HepG2 (cell line): ENCODE results near the gene FPGS. TPM values are rescaled to one million over a fixed set of nuclear protein-coding genes. Genes with fewer than 3 reads are reported as not detected.

Experiments used
- ATAC-seq: fragments of 200-7000 bp; cut with Tn5 transposase; 3 replicates; pipeline ENCODE4 v1.9.1; 2020; ENCODE audit warnings: mild to moderate bottlenecking, moderate library complexity
- BruUV-seq: library from RNA; stranded (reverse); fragments of 400-500 nt; replicated peaks from 2 replicates; lab custom pipeline; 2021; lab: Mats Ljungman, UMichigan
- CTCF ChIA-PET: fragments of 300-600 bp; formaldehyde crosslinking; extraction: SDS; loops from one replicate; lab custom pipeline; 2021; ENCODE audit warnings: low total read pairs, inconsistent platforms, low intra/inter-chr PET ratio; lab: Yijun Ruan, JAX
- POLR2A ChIA-PET: fragments of 350-600 bp; sonication (Branson Sonifier 250); formaldehyde crosslinking; loops from one replicate; lab custom pipeline; 2020; ENCODE audit warnings: antibody characterized with exemption, inconsistent platforms; lab: Yijun Ruan, JAX
- DNase-seq: peaks from one replicate; pipeline ENCODE4 v3.0.0-alpha.2; 2015; ENCODE audit warnings: low spot score
- FAIRE-seq: peaks from 3 replicates; lab custom pipeline; 2011; peaks lifted over from hg19 to GRCh38; lab: Jason Lieb, UNC
- H2AFZ ChIP-seq: one replicate; pipeline ENCODE4 v1.6.1; 2011; ENCODE audit warnings: low read length, inconsistent platforms
- H3K27ac ChIP-seq: fragments of 300-600 bp; 3 replicates; pipeline ENCODE4 v1.8.0; 2011; ENCODE audit warnings: mixed run types, mild to moderate bottlenecking, mixed read lengths, low read length, inconsistent platforms; ENCODE audit not compliant: insufficient read depth; ENCODE audit errors: extremely low read length
- H3K27me3 ChIP-seq, 2 experiments: fragments of 200-600 bp in 1 of 2; 2 replicates in 1 of 2; 3 replicates in 1 of 2; pipeline versions ENCODE4 v1.6.0 to v1.8.0; 2011; ENCODE audit warnings: low read length in 2 of 2, mild to moderate bottlenecking in 2 of 2, moderate library complexity in 2 of 2, inconsistent platforms in 1 of 2; ENCODE audit not compliant: insufficient read depth in 2 of 2, control insufficient read depth in 1 of 2
- H3K36me3 ChIP-seq, 2 experiments: fragments of 200-600 bp in 1 of 2; replicated peaks in 1 of 2; 2 replicates in 1 of 2; 3 replicates in 1 of 2; pipeline versions ENCODE4 v1.5.1 to v1.8.0; 2011; ENCODE audit warnings: low read length in 2 of 2, inconsistent platforms in 1 of 2; ENCODE audit not compliant: insufficient read depth in 2 of 2, control insufficient read depth in 1 of 2
- H3K4me1 ChIP-seq: 2 replicates; pipeline ENCODE4 v1.5.1; 2012; ENCODE audit warnings: low read length, inconsistent platforms; ENCODE audit not compliant: insufficient read depth
- H3K4me2 ChIP-seq: 2 replicates; pipeline ENCODE4 v1.6.0; 2011; ENCODE audit warnings: low read depth, low read length, inconsistent platforms
- H3K4me3 ChIP-seq, 3 experiments: fragments of 200-600 bp in 1 of 3; sonication (generic), shearing (Covaris generic) in 1 of 3; replicated peaks in 1 of 3; 2 replicates each; pipeline ENCODE4 v1.5.1; 2011 to 2016; ENCODE audit warnings: low read length in 3 of 3, inconsistent platforms in 2 of 3, low read depth in 2 of 3, mild to moderate bottlenecking in 2 of 3, control low read depth in 1 of 3, mixed read lengths in 1 of 3; ENCODE audit not compliant: insufficient read depth in 1 of 3
- H3K79me2 ChIP-seq: one replicate; pipeline ENCODE4 v1.6.1; 2011; ENCODE audit warnings: low read length, inconsistent platforms; ENCODE audit not compliant: insufficient read depth
- H3K9ac ChIP-seq: 2 replicates; pipeline ENCODE4 v1.6.0; 2011; ENCODE audit warnings: mild to moderate bottlenecking, low read depth, low read length, inconsistent platforms; ENCODE audit not compliant: insufficient read depth
- H3K9me3 ChIP-seq: 2 replicates; pipeline ENCODE4 v1.5.1; 2012; ENCODE audit warnings: mild to moderate bottlenecking, low read length
- H4K20me1 ChIP-seq: 2 replicates; pipeline ENCODE4 v1.6.0; 2011; ENCODE audit warnings: inconsistent platforms, mild to moderate bottlenecking, low read length, moderate library complexity; ENCODE audit not compliant: insufficient read depth
- ATF3 ChIP-seq: sonication (generic); formaldehyde crosslinking; IDR thresholded peaks from 2 replicates; pipeline ENCODE4 v1.4.0; 2020; ENCODE audit warnings: missing genetic modification reagents
- MEF2D ChIP-seq: sonication (generic); formaldehyde crosslinking; IDR thresholded peaks from 2 replicates; pipeline ENCODE4 v1.5.1; 2020; ENCODE audit warnings: mild to moderate bottlenecking, missing genetic modification reagents
- RARA ChIP-seq: IDR thresholded peaks from 2 replicates; pipeline ENCODE4 v1.6.1; 2016; ENCODE audit warnings: missing genetic modification reagents, missing compliant biosample characterization
- TEAD3 ChIP-seq: optimal IDR thresholded peaks from 2 replicates; pipeline ENCODE3; 2016; ENCODE audit warnings: borderline replicate concordance
- THAP8 ChIP-seq: sonication (generic); formaldehyde crosslinking; IDR thresholded peaks from 2 replicates; pipeline ENCODE4 v1.5.1; 2020; ENCODE audit warnings: missing genetic modification reagents, mild to moderate bottlenecking, borderline replicate concordance
- ZNF350 ChIP-seq: sonication (generic); formaldehyde crosslinking; IDR thresholded peaks from 2 replicates; pipeline ENCODE4 v1.4.0; 2020; ENCODE audit warnings: mild to moderate bottlenecking, low read depth, missing genetic modification reagents, borderline replicate concordance
- ZNF746 ChIP-seq: sonication (generic); formaldehyde crosslinking; IDR thresholded peaks from 2 replicates; pipeline ENCODE4 v1.8.0; 2022; ENCODE audit warnings: mild to moderate bottlenecking, missing genetic modification reagents
- ZNF768 ChIP-seq: sonication (generic); formaldehyde crosslinking; IDR thresholded peaks from 2 replicates; pipeline ENCODE4 v1.4.0; 2020; ENCODE audit warnings: missing genetic modification reagents
- WGBS: methylation state at CpG from one replicate; pipeline ENCODE4 v1.1.6; 2017; ENCODE audit warnings: low lambda C conversion rate; 5-methylcytosine and 5-hydroxymethylcytosine counted together
- in situ Hi-C: cut with HindIII; loops from 2 replicates; pipeline ENCODE4 v1.10.0; 2017; ENCODE audit warnings: low pct_unique_long_range_greater_than_20kb; ENCODE audit not compliant: extremely low pct_ligation_motif_present
- intact Hi-C: fragments of 100-400 bp; cut with micrococcal nuclease; formaldehyde crosslinking; loops from one replicate; pipeline ENCODE4 v1.10.0; 2022; ENCODE audit not compliant: unreplicated experiment
- polyA plus RNA-seq, 8 experiments: library from polyadenylated mRNA; depleted of rRNA in 3 of 8; stranded (reverse) in 7 of 8; unstranded in 1 of 8; fragments of >200 nt; fragmentation: Illumina TruSeq in 4 of 8; extraction: Trizol in 4 of 8; gene quantifications; 2 replicates each; pipeline versions ENCODE4 v1.2.1 to v1.2.3, GENCODE V29; 2011 to 2016; ENCODE audit warnings: low read depth in 4 of 8, missing spikeins in 1 of 8, mixed read lengths in 1 of 8; ENCODE audit not compliant: insufficient read depth in 1 of 8
- total RNA-seq, 5 experiments: library from RNA; depleted of rRNA; stranded (reverse); fragments of >200 nt; fragmentation: Illumina TruSeq; extraction: Trizol; gene quantifications; 2 replicates each; pipeline ENCODE4 v1.2.3, GENCODE V29; 2016; ENCODE audit warnings: low read depth in 1 of 5
- TF ChIP-seq, protein P1 (sequence below): sonication (generic); formaldehyde crosslinking; IDR thresholded peaks from 2 replicates; pipeline ENCODE4 v1.4.0; 2020; ENCODE audit warnings: missing genetic modification reagents, mild to moderate bottlenecking, borderline replicate concordance

Gene FPGS
- total and polyA plus RNA-seq, 2 of the 13 experiments (the other 11 are each of a cell fraction or from before 2014, with no cell fraction given) = 35.6 to 36.8 TPM

DNA sequence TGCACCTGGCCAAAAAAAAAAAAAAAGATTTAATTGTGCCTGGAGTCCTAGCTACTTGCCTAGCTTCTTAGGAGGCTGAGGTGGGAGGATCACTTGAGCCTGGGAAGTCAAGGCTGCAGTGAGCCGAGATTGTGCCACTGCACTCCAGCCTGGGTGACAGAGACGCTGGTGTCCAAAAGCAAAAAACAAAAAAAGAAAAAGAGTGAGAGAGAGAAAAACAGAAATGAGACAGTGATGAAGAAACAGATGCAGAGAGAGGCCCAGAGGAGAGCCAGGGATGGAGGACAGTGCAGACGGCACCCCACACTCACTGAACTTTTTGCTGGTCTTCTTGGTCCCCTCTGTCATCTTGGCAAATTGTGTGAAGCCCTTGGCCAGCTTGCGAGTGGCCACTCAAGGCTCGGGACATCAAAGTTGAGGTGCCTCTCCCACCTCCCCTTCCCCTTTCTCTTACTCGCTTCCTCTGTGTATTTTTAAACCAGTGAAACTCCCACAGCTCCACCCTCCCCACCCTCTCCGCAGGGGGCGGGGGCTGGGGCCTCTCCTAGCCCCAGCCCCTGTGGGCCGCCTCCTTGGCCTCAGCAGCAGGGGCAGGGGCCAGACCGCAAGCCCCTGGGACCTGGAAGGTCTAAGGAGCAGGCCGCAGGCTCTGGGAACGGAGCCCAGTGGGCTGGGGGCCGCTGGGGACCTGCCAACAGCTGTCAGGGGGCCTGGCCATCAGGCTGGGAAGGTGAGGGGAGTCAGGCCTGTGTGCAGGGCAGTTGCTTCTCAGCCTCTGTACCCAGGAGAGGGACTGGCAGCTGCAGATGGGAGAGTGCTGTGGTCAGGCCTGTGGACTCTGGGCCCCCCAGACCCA is 24.2 kb upstream of the FPGS start, which contains the start of gene SH2D3C (continued):
- TF ChIP-seq THAP8 (CRISPR knock-in tag) = no peak
- TF ChIP-seq, protein P1, sequence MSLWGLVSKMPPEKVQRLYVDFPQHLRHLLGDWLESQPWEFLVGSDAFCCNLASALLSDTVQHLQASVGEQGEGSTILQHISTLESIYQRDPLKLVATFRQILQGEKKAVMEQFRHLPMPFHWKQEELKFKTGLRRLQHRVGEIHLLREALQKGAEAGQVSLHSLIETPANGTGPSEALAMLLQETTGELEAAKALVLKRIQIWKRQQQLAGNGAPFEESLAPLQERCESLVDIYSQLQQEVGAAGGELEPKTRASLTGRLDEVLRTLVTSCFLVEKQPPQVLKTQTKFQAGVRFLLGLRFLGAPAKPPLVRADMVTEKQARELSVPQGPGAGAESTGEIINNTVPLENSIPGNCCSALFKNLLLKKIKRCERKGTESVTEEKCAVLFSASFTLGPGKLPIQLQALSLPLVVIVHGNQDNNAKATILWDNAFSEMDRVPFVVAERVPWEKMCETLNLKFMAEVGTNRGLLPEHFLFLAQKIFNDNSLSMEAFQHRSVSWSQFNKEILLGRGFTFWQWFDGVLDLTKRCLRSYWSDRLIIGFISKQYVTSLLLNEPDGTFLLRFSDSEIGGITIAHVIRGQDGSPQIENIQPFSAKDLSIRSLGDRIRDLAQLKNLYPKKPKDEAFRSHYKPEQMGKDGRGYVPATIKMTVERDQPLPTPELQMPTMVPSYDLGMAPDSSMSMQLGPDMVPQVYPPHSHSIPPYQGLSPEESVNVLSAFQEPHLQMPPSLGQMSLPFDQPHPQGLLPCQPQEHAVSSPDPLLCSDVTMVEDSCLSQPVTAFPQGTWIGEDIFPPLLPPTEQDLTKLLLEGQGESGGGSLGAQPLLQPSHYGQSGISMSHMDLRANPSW (CRISPR knock-in tag) = no peak
- no peak for TF ChIP-seq ATF3
- TF ChIP-seq TEAD3 (CRISPR knock-in tag) = no peak
- no peak for TF ChIP-seq ZNF746 (CRISPR knock-in tag)
- TF ChIP-seq, all 625 proteins: peak for 0

DNA sequence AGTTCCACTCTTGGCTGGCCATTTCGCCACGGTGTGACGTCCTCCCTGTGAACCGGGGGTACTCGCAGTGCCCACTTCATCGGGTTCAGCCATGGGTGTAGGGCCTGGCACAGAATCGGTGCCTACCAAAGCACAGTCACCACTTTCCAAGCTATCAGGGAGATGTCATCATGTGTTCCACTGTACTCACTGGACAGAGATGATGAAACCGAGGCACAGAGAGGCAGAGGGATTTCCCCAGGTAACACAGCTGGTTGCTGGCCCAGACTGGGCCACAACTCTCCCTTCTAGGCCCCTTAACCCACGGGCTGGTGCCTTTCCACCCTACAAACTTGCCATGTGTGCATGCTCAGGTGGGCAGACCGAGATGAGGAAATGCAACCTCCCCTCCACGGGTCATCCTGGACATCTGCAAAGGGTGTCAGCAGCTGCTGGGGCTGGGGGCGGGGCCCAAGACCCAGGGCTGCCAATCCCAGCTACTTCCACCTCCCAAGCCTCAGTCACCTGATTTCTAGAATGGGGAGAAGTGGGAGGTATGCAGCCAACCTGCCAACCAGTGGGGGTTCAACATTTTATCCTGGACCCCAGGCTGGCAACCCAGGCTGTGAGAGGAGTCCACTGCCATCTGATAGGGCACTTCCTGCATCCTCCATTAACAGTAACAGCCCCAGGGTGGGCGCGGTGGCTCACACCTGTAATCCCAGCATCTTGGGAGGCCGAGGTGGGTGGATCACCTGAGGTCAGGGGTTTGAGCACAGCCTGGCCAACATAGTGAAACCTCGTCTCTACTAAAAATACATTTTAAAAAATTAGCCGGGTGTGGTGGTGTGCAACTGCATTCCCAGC is 23.3 kb upstream of the FPGS start:
- ChIA-PET POLR2A (no interaction called here), CTCF (no interaction called here)
- in situ Hi-C loops (no loop called here), intact Hi-C loops (no loop called here)
- Histone ChIP-seq H4K20me1 (no peaks in the 10 kb centered on the region), H3K27ac (no peak overlapping the region), H3K79me2 (no peaks in the 10 kb centered on the region), H3K27me3 (peaks cover 1 to 39% of the 10 kb centered on the region in 2 experiments; a peak in 3 of 5 replicates), H3K4me3 (no peak overlapping the region), H3K9ac (no peak overlapping the region), H3K36me3 (no peaks in the 10 kb centered on the region), H3K4me1 (peaks cover 25% of the 10 kb centered on the region), H3K4me2 (no peak overlapping the region), H2AFZ (no peak overlapping the region), H3K9me3 (no peaks in the 10 kb centered on the region)
- no peak for TF ChIP-seq MEF2D
- TF ChIP-seq RARA (CRISPR knock-in tag) = no peak
- TF ChIP-seq ZNF768 = peak; percentile 95
- no peak for TF ChIP-seq ZNF350
- ATAC-seq (no peak), FAIRE-seq (no peak), DNase-seq (no peak)
- 40% methylated on average over 7 of the region's 17 CpGs for WGBS
- no TSS peak for BruUV-seq
